ENCODE results near the gene TNXB.

DNA sequence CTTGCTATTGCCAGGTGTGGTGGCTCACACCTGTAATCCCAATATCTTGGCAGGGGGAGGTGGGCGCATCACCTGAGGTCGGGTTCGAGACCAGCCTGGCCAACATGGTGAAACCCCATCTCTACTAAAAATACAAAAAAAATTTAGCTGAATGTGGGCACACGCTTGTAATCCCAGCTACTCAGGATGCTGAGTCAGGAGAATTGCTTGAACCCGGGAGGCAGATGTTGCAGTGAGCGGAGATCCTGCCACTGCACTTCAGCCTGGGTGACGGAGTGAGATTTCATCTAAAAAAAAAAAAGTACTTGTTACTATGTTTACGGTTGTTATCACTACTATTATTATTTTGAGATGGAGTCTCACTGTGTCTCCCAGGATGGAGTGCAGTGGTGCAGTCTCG, 47.8 kb upstream of the TNXB start:
- TF ChIP-seq POLR2AphosphoS5 (IDR thresholded peaks at IDR 0.05; ENCODE audit: borderline replicate concordance, low read depth, low read length) (no peak), EZH2 (IDR thresholded peaks at IDR 0.05) (no peak)

Data from SK-N-MC (cell line).